HepG2 (cell line): ENCODE results near the gene KRTDAP.

Experiments
- CAMTA2 ChIP-seq: sonication (generic); formaldehyde crosslinking; IDR thresholded peaks from 2 replicates; pipeline ENCODE4 v1.4.0; 2020; ENCODE audit warnings: mild to moderate bottlenecking, missing genetic modification reagents, borderline replicate concordance
- RFX1 ChIP-seq: fragments of 450-650 bp; IDR thresholded peaks from 2 replicates; pipeline ENCODE4 v1.6.1; 2017
- RFXANK ChIP-seq: IDR thresholded peaks from 2 replicates; pipeline ENCODE4 v1.6.1; 2016
- SIN3B ChIP-seq: fragments of 150-350 bp; IDR thresholded peaks from 2 replicates; pipeline ENCODE4 v1.6.1; 2014; ENCODE audit warnings: low read length
- ZNF567 ChIP-seq: sonication (generic); formaldehyde crosslinking; IDR thresholded peaks from 2 replicates; pipeline ENCODE4 v1.8.1; 2023; ENCODE audit warnings: mild to moderate bottlenecking, missing genetic modification reagents, borderline replicate concordance
- ZNF777 ChIP-seq: sonication (generic); formaldehyde crosslinking; IDR thresholded peaks from 2 replicates; pipeline ENCODE4 v1.4.0; 2020; ENCODE audit warnings: missing genetic modification reagents

GRCh38 chr19:35474104-35474503 is 16.2 kb downstream of the KRTDAP start:
- no peak for TF ChIP-seq ZNF567 (CRISPR knock-in tag)
- no peak for TF ChIP-seq CAMTA2
- TF ChIP-seq RFXANK = no peak
- no peak for TF ChIP-seq SIN3B
- TF ChIP-seq ZNF777 (CRISPR knock-in tag) = no peak
- no peak for TF ChIP-seq RFX1
